ENCODE measurements around the gene GDF7. TPM values are rescaled to one million over a fixed set of nuclear protein-coding genes. Genes with fewer than 3 reads are reported as not detected.

GDF7 gene
- total and polyA plus RNA-seq, 10 of the 15 experiments (the other 5 are each of a cell fraction or from before 2014, with no cell fraction given) = 0.02 to 0.11 (median 0.04) TPM; not detected in 1

GRCh38 chr2:20664431-20665242, 2.3 kb upstream of the GDF7 start:
- POLR2A ChIA-PET = no interaction called here
- H3K9me3 ChIP-seq (replicated peaks; ENCODE audit: control insufficient read depth, insufficient read depth, low read length) = no peaks in the 10 kb centered on the region
- H2AFZ ChIP-seq (ENCODE audit: control insufficient read depth, low read depth, low read length) = no peak overlapping the region
- H3K4me2 ChIP-seq (ENCODE audit: control insufficient read depth, insufficient read depth) = no peak overlapping the region
- no peak overlapping the region for H3K4me3 ChIP-seq
- ATAC-seq (no peak), FAIRE-seq (no peak), DNase-seq (ENCODE audit: low read depth, low spot score) (no peak)
- WGBS (ENCODE audit: insufficient coverage, insufficient replicate concordance, low lambda C conversion rate, missing lambda C conversion rate) = 56% methylated on average over 17 of the region's 17 CpGs
- H4K20me1 ChIP-seq (ENCODE audit: control insufficient read depth, insufficient read depth) = 0 out of 2 replicates have a peak, but pooled peaks cover 2% of the 10 kb centered on the region
- in situ Hi-C loops (cut with MboI) = loop anchor here (5.0 to 25.0 kb wide), 2 partner anchors 298 to 448 kb away; partner anchors contain the start of gene TDRD15
- no peak for TF ChIP-seq STAT3 (IDR thresholded peaks at IDR 0.05; ENCODE audit: low read depth, low read length)
- no peak for TF ChIP-seq HDAC6 (IDR thresholded peaks at IDR 0.05; ENCODE audit: unreplicated experiment)
- TF ChIP-seq MXI1 (IDR thresholded peaks at IDR 0.05; ENCODE audit: low read depth, low read length) = no peak
- TF ChIP-seq POLR2A (IDR thresholded peaks at IDR 0.05; ENCODE audit: low read depth, low read length) = no peak
- no peak for TF ChIP-seq KDM1A (IDR thresholded peaks at IDR 0.05; ENCODE audit: borderline replicate concordance)
- no peak for TF ChIP-seq BCL3 (IDR thresholded peaks at IDR 0.05; ENCODE audit: borderline replicate concordance, insufficient read depth, low read depth, low read length, poor library complexity, severe bottlenecking)
- TF ChIP-seq YBX1 (IDR thresholded peaks at IDR 0.05) = no peak
- no peak for TF ChIP-seq HCFC1 (IDR thresholded peaks at IDR 0.05; ENCODE audit: low read length)
- no peak for TF ChIP-seq KAT2A (conservative IDR thresholded peaks at IDR 0.05; ENCODE audit: control insufficient read depth, low read depth, low read length)
- TF ChIP-seq CBX5 (IDR thresholded peaks at IDR 0.05; ENCODE audit: low read depth) = no peak
- no peak for TF ChIP-seq ASH2L (IDR thresholded peaks at IDR 0.05; ENCODE audit: borderline replicate concordance, low read depth)
- TF ChIP-seq SUPT20H (IDR thresholded peaks at IDR 0.05; ENCODE audit: borderline replicate concordance, control insufficient read depth, low read depth, low read length) = no peak
- CTCF ChIA-PET = interaction anchor here (5.6 to 6.8 kb wide), 2 partner anchors 12 to 299 kb away, joined by 82 to 218 read pairs; no protein-coding TSS in a partner anchor
- no peak overlapping the region for H3K9ac ChIP-seq (ENCODE audit: control insufficient read depth, insufficient read depth, low read length)
- H3K4me1 ChIP-seq (ENCODE audit: control insufficient read depth, insufficient read depth, low read length) = peaks cover 13% of the 10 kb centered on the region; the same call in 1 of the 2 replicates
- SMC1A ChIA-PET (ENCODE audit: uncharacterized antibody, unreplicated experiment) = no interaction called here
- H3K27ac ChIP-seq (ENCODE audit: control insufficient read depth, insufficient read depth) = no peak overlapping the region
- H3K79me2 ChIP-seq (ENCODE audit: control insufficient read depth, insufficient read depth, low read length) = no peaks in the 10 kb centered on the region
- RAD21 ChIA-PET (ENCODE audit: unreplicated experiment) = interaction anchor here (1.4 kb wide), 1 partner anchor 299 kb away, joined by 4 read pairs; no protein-coding TSS in a partner anchor
- no peaks in the 10 kb centered on the region for H3K36me3 ChIP-seq (ENCODE audit: control insufficient read depth in 2 of 2, insufficient read depth in 2 of 2, low read length in 1 of 2)
- no TSS peak for BruUV-seq (replicated peaks)
- peaks cover 16 to 33% of the 10 kb centered on the region in 2 experiments for H3K27me3 ChIP-seq (replicated peaks in 1 of 2; ENCODE audit: control insufficient read depth in 2 of 2, insufficient read depth in 2 of 2, low read length in 1 of 2)
- intact Hi-C loops (cut with micrococcal nuclease; ENCODE audit: unreplicated experiment) = no loop called here
